Natural killer cell (primary cell): ENCODE results near the gene CEP68. TPM values are rescaled to one million over a fixed set of nuclear protein-coding genes. Genes with fewer than 3 reads are reported as not detected.

Experiments used
- ATAC-seq, 3 donors: fragments of 150-1000 bp in 2 of 3; fragments of 200-7000 bp in 1 of 3; cut with Tn5 transposase; 1 replicate in 1 of 3; 2 replicates in 2 of 3; pipeline ENCODE4 v1.10.0; 2021; ENCODE audit warnings: mild to moderate bottlenecking in 2 of 3, moderate library complexity in 2 of 3
- DNase-seq, 2 donors: peaks; one replicate each; pipeline versions ENCODE4 v3.0.0 to v3.0.0-alpha.2; 2013 to 2021; ENCODE audit warnings: mixed read lengths in 1 of 2
- H3K27ac ChIP-seq: one replicate; pipeline ENCODE4 v1.5.1; 2013; ENCODE audit warnings: mild to moderate bottlenecking, low read length
- H3K27me3 ChIP-seq: one replicate; pipeline ENCODE4 v1.6.1; 2013; ENCODE audit warnings: low read length; ENCODE audit not compliant: control insufficient read depth, insufficient read depth
- H3K36me3 ChIP-seq: one replicate; pipeline ENCODE4 v1.6.1; 2013; ENCODE audit warnings: low read length; ENCODE audit not compliant: control insufficient read depth, insufficient read depth
- H3K4me1 ChIP-seq: one replicate; pipeline ENCODE4 v1.6.1; 2013; ENCODE audit warnings: low read length; ENCODE audit not compliant: control insufficient read depth, insufficient read depth
- H3K4me3 ChIP-seq: one replicate; pipeline ENCODE4 v1.5.1; 2013; ENCODE audit warnings: low read length
- H3K9me3 ChIP-seq: one replicate; pipeline ENCODE4 v1.6.1; 2013; ENCODE audit warnings: low read length; ENCODE audit not compliant: control insufficient read depth, insufficient read depth
- H3K27ac Mint-ChIP-seq, 2 donors: one replicate each; pipeline ENCODE4 v1.8.0; 2022; ENCODE audit warnings: mild to moderate bottlenecking in 2 of 2, mixed read lengths in 2 of 2, moderate library complexity in 1 of 2
- H3K27me3 Mint-ChIP-seq, 2 donors: one replicate each; pipeline ENCODE4 v1.8.0; 2022; ENCODE audit warnings: low read depth in 2 of 2, mixed read lengths in 2 of 2
- H3K36me3 Mint-ChIP-seq: one replicate; pipeline ENCODE4 v1.8.0; 2022; ENCODE audit warnings: mixed read lengths
- H3K4me1 Mint-ChIP-seq, 2 donors: one replicate each; pipeline ENCODE4 v1.8.0; 2022; ENCODE audit warnings: mixed read lengths in 2 of 2
- H3K4me3 Mint-ChIP-seq: one replicate; pipeline ENCODE4 v1.8.0; 2022; ENCODE audit warnings: mild to moderate bottlenecking, moderate library complexity, mixed read lengths
- H3K9me3 Mint-ChIP-seq, 2 donors: one replicate each; pipeline ENCODE4 v1.8.0; 2022; ENCODE audit warnings: mixed read lengths in 2 of 2
- CTCF ChIP-seq: fragments of 200-600 bp; IDR thresholded peaks from one replicate; pipeline ENCODE4 v1.8.0; 2022; ENCODE audit warnings: antibody characterized with exemption
- WGBS: methylation state at CpG from one replicate; pipeline ENCODE4 v1.1.7; 2013; ENCODE audit warnings: missing lambda C conversion rate; ENCODE audit not compliant: insufficient coverage; 5-methylcytosine and 5-hydroxymethylcytosine counted together
- intact Hi-C: fragments of 100-400 bp; cut with micrococcal nuclease; formaldehyde crosslinking; loops from one replicate; pipeline ENCODE4 v1.14.2; 2022
- total RNA-seq, 4 donors: library from RNA; stranded (reverse); fragments of 120-200 nt in 1 of 4; gene quantifications; one replicate each; pipeline versions ENCODE4 v1.2.3 to v1.2.4, GENCODE V29; 2013 to 2022

Gene CEP68
- total RNA-seq, 3 donors from 2014 or later (not counting 1 experiment from before 2014, with no cell fraction given): 5.6 to 8.3 (median 5.8) TPM

DNA sequence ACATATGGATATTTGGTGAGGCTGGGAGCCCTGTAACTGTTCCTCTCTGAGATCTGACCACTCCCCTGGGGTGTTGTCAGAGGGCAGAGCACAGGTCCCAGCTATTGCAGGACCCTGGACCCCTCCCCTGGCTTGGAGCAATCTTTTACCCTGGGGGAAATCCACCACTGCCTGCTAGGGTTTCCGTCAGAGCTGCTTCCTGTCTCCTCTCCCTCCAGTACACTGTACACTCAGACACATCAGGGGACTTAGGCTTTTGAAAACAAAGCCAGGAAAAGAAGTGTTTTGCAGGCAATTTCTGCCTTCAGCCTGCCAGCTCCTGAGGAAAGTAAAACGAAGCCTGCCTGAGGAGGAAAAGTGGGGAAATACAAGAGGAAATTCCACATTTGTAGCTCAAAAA, 13.2 kb upstream of the CEP68 start:
- H3K27ac Mint-ChIP-seq: no peak overlapping the region
- Histone ChIP-seq H3K27me3 (no peaks in the 10 kb centered on the region), H3K4me3 (no peak overlapping the region), H3K36me3 (no peaks in the 10 kb centered on the region), H3K9me3 (peaks cover 10% of the 10 kb centered on the region), H3K4me1 (peaks cover 4% of the 10 kb centered on the region), H3K27ac (no peak overlapping the region)
- H3K4me1 Mint-ChIP-seq: peaks cover 12 to 15% of the 10 kb centered on the region in 2 donors
- DNase-seq: no peak
- no peak for TF ChIP-seq CTCF
- H3K4me3 Mint-ChIP-seq: no peak overlapping the region
- H3K27me3 Mint-ChIP-seq: no peaks in the 10 kb centered on the region
- intact Hi-C loops: loop anchor here (5.0 to 10.0 kb wide), 2 partner anchors 56 to 518 kb away; partner anchors contain the start of genes AFTPH and SLC1A4
- H3K36me3 Mint-ChIP-seq: no peaks in the 10 kb centered on the region
- 90% methylated on average over 2 of the region's 2 CpGs for WGBS
- no peak for ATAC-seq
- peaks cover 3 to 5% of the 10 kb centered on the region in 2 donors for H3K9me3 Mint-ChIP-seq

DNA sequence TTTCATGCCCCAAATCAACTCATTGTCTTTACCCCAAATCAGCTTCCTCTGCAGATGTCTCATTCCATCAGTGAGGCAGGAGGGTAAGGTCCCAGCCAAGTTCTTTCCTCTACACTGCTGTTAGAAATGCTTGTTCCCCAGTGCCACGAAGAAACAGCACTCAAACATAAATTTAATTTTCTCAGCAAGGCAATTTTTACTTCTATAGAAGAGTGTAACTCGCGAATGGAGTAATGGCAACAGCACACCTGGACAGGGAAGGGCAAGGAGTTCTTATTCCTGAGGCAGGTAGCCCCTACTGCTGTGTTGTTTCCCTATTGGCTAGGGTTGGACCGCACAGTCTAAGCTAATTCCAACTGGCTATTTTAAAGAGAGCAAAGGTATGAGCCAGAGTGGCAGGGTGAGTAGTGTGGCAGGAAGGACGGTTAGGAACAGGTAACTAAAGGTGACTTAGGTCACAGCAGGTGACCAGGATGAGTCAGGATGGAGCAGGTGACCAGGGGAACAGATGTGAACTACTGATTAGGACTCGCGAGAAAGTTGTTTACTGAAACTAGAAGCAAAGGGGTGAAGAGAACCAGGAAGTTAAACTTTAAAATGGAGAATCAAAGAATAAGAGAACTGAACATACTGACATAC, 12.0 kb upstream of the CEP68 start:
- H3K27ac ChIP-seq: no peak overlapping the region
- TF ChIP-seq CTCF: no peak
- no peaks in the 10 kb centered on the region for H3K36me3 ChIP-seq
- Mint-ChIP-seq H3K9me3 (peaks cover 3 to 5% of the 10 kb centered on the region in 2 donors), H3K27ac (no peak overlapping the region), H3K4me1 (peaks cover 12 to 15% of the 10 kb centered on the region in 2 donors), H3K27me3 (no peaks in the 10 kb centered on the region), H3K36me3 (no peaks in the 10 kb centered on the region), H3K4me3 (no peak overlapping the region)
- no peak overlapping the region for H3K4me3 ChIP-seq
- ATAC-seq (no peak), DNase-seq (no peak)
- H3K4me1 ChIP-seq: peaks cover 4% of the 10 kb centered on the region
- H3K27me3 ChIP-seq: no peaks in the 10 kb centered on the region
- intact Hi-C loops: loop anchor here (5.0 to 10.0 kb wide), 2 partner anchors 57 to 519 kb away; partner anchors contain the start of genes AFTPH and SLC1A4
- peaks cover 10% of the 10 kb centered on the region for H3K9me3 ChIP-seq
- WGBS: 90% methylated on average over 7 of the region's 7 CpGs

- Mint-ChIP-seq H3K36me3 (no peaks in the 10 kb centered on the region), H3K27ac (no peak overlapping the region), H3K4me1 (peaks cover 1 to 6% of the 10 kb centered on the region in 2 donors), H3K9me3 (peaks cover 3 to 5% of the 10 kb centered on the region in 2 donors), H3K4me3 (no peak overlapping the region), H3K27me3 (no peaks in the 10 kb centered on the region)
- 92% methylated on average over 10 of the region's 10 CpGs for WGBS
- no peak overlapping the region for H3K27ac ChIP-seq
- H3K9me3 ChIP-seq: peaks cover 10% of the 10 kb centered on the region
- no peaks in the 10 kb centered on the region for H3K36me3 ChIP-seq
- H3K27me3 ChIP-seq: no peaks in the 10 kb centered on the region
- H3K4me3 ChIP-seq: no peak overlapping the region
- ATAC-seq (no peak), DNase-seq (no peak)
- intact Hi-C loops: loop anchor here (10.0 kb wide), 1 partner anchor 521 kb away; the partner anchor contains the start of gene AFTPH
- no peaks in the 10 kb centered on the region for H3K4me1 ChIP-seq
- TF ChIP-seq CTCF: no peak
Observed at GRCh38 chr2:65045651-65046050, 10.6 kb upstream of the CEP68 start.
